NT2/D1 (cell line): ENCODE data around the gene PCDHB14.

Experiments
- SUZ12 ChIP-seq: IDR thresholded peaks from 2 replicates; pipeline ENCODE4 v1.6.1; 2011; ENCODE audit not compliant: insufficient read length, insufficient read depth; ENCODE audit errors: extremely low read depth
- YY1 ChIP-seq: IDR thresholded peaks from 2 replicates; pipeline ENCODE4 v1.6.1; 2011; ENCODE audit not compliant: insufficient read length, insufficient read depth
- ZNF274 ChIP-seq: IDR thresholded peaks from 2 replicates; pipeline ENCODE4 v1.6.1; 2011; ENCODE audit warnings: mild to moderate bottlenecking, low read depth, low read length

GRCh38 chr5:141182248-141182647, 40.9 kb upstream of the PCDHB14 start, which contains the start of gene PCDHB16:
- no peak for TF ChIP-seq YY1
- TF ChIP-seq ZNF274: no peak
- no peak for TF ChIP-seq SUZ12
